ENCODE results near the gene DLL3. TPM values are rescaled to one million over a fixed set of nuclear protein-coding genes. Genes with fewer than 3 reads are reported as not detected.

DLL3 gene
- total RNA-seq, 1 experiment from 2014 or later: 1.4 TPM

- H3K36me3 ChIP-seq (ENCODE audit: low read depth): no peaks in the 10 kb centered on the region
- no peaks in the 10 kb centered on the region for H3K79me2 ChIP-seq (ENCODE audit: low read depth)
- H2AFZ ChIP-seq: no peak overlapping the region
- no peak overlapping the region for H3K27ac ChIP-seq
- ChIA-PET POLR2A (ENCODE audit: unreplicated experiment) (interaction anchor here (0.7 kb wide), 1 partner anchor 588 kb away, joined by 13 read pairs; no protein-coding TSS in a partner anchor), CTCF (no interaction called here)
- H3K27me3 ChIP-seq (ENCODE audit: insufficient read depth, low read depth): peaks cover 12% of the 10 kb centered on the region; the same call in 1 of the 2 replicates
- H3K4me2 ChIP-seq: no peak overlapping the region
- no peaks in the 10 kb centered on the region; the same call in 1 of the 2 replicates for H3K4me1 ChIP-seq (replicated peaks; ENCODE audit: insufficient read depth)
- intact Hi-C loops (cut with micrococcal nuclease; ENCODE audit: unreplicated experiment): no loop called here
- H3F3A ChIP-seq (ENCODE audit: insufficient read depth, low read depth): no peaks in the 10 kb centered on the region; the same call in 1 of the 2 replicates
- no TSS peak for BruUV-seq (replicated peaks)
- no peak for TF ChIP-seq EZH2 (IDR thresholded peaks at IDR 0.05; ENCODE audit: low read depth)
- TF ChIP-seq CTCF (conservative IDR thresholded peaks at IDR 0.05): no peak
- no peaks in the 10 kb centered on the region for H3K9me2 ChIP-seq (ENCODE audit: insufficient read depth)
- DNase-seq: no peak
- H3K9me3 ChIP-seq (ENCODE audit: insufficient read depth, low read depth): no peaks in the 10 kb centered on the region
- H4K20me1 ChIP-seq (ENCODE audit: insufficient read depth): no peaks in the 10 kb centered on the region
- H3K4me3 ChIP-seq: no peak overlapping the region
These were observed 46.2 kb downstream of the DLL3 start for GRCh38 chr19:39544911-39545310.

GRCh38 chr19:39546599-39546998 lies 47.9 kb downstream of the DLL3 start:
- no peaks in the 10 kb centered on the region for H3K4me1 ChIP-seq (replicated peaks; ENCODE audit: insufficient read depth)
- H3K4me2 ChIP-seq: no peak overlapping the region
- no peak overlapping the region for H3K27ac ChIP-seq
- ChIA-PET CTCF (no interaction called here), POLR2A (ENCODE audit: unreplicated experiment) (no interaction called here)
- H3K79me2 ChIP-seq (ENCODE audit: low read depth): no peaks in the 10 kb centered on the region
- no peaks in the 10 kb centered on the region for H4K20me1 ChIP-seq (ENCODE audit: insufficient read depth)
- no peak for DNase-seq
- no peak overlapping the region for H2AFZ ChIP-seq
- H3K9me3 ChIP-seq (ENCODE audit: insufficient read depth, low read depth): no peaks in the 10 kb centered on the region
- TF ChIP-seq CTCF (conservative IDR thresholded peaks at IDR 0.05): no peak
- TF ChIP-seq EZH2 (IDR thresholded peaks at IDR 0.05; ENCODE audit: low read depth): no peak
- H3K4me3 ChIP-seq: no peak overlapping the region
- no TSS peak for BruUV-seq (replicated peaks)
- H3K36me3 ChIP-seq (ENCODE audit: low read depth): no peaks in the 10 kb centered on the region
- no peaks in the 10 kb centered on the region for H3K9me2 ChIP-seq (ENCODE audit: insufficient read depth)
- peaks cover 12% of the 10 kb centered on the region; the same call in 1 of the 2 replicates for H3K27me3 ChIP-seq (ENCODE audit: insufficient read depth, low read depth)
- intact Hi-C loops (cut with micrococcal nuclease; ENCODE audit: unreplicated experiment): no loop called here
- H3F3A ChIP-seq (ENCODE audit: insufficient read depth, low read depth): no peaks in the 10 kb centered on the region

DNA sequence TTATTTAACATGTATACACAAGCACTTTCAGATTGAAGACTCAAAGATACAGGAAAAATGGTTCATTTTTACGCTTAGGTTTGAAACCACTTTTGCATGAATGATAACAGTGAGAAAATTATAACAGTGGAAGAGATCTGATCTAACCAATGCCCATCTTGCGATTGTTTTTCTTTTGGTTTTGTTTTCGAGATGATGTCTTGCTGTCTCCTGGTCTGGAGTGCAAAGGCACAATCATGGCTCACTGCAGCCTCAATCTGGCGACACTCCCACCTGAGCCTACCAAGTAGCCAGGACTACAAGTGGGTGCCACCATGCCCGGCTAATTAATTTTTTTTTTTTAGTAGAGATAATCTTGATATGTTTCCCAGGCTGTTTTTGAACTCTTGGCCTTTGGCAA lies 51.5 kb downstream of the DLL3 start:
- no peak overlapping the region for H3K4me2 ChIP-seq
- no peaks in the 10 kb centered on the region for H3K4me1 ChIP-seq (replicated peaks; ENCODE audit: insufficient read depth)
- no peak for DNase-seq
- H3K4me3 ChIP-seq: no peak overlapping the region
- CTCF ChIA-PET: no interaction called here
- H3K27ac ChIP-seq: no peak overlapping the region
- no peaks in the 10 kb centered on the region for H3K36me3 ChIP-seq (ENCODE audit: low read depth)
- TF ChIP-seq CTCF (conservative IDR thresholded peaks at IDR 0.05): no peak
- TF ChIP-seq EZH2 (IDR thresholded peaks at IDR 0.05; ENCODE audit: low read depth): no peak
- H4K20me1 ChIP-seq (ENCODE audit: insufficient read depth): no peaks in the 10 kb centered on the region
- H3K9me2 ChIP-seq (ENCODE audit: insufficient read depth): no peaks in the 10 kb centered on the region
- no peaks in the 10 kb centered on the region for H3F3A ChIP-seq (ENCODE audit: insufficient read depth, low read depth)
- BruUV-seq (replicated peaks): no TSS peak
- intact Hi-C loops (cut with micrococcal nuclease; ENCODE audit: unreplicated experiment): loop anchor here (5.0 kb wide), 1 partner anchor 292 kb away; no protein-coding TSS in a partner anchor
- H3K9me3 ChIP-seq (ENCODE audit: insufficient read depth, low read depth): no peaks in the 10 kb centered on the region
- POLR2A ChIA-PET (ENCODE audit: unreplicated experiment): no interaction called here
- H2AFZ ChIP-seq: no peak overlapping the region
- no peaks in the 10 kb centered on the region for H3K79me2 ChIP-seq (ENCODE audit: low read depth)
- H3K27me3 ChIP-seq (ENCODE audit: insufficient read depth, low read depth): peaks cover 38% of the 10 kb centered on the region

Data from PC-9 (cell line).